Measurements from ENCODE around the gene RNF40. TPM values are rescaled to one million over a fixed set of nuclear protein-coding genes. Genes with fewer than 3 reads are reported as not detected.

The RNF40 gene
- total and polyA plus RNA-seq, 4 experiments from 2014 or later: 16.6 to 109 (median 76.8) TPM

DNA sequence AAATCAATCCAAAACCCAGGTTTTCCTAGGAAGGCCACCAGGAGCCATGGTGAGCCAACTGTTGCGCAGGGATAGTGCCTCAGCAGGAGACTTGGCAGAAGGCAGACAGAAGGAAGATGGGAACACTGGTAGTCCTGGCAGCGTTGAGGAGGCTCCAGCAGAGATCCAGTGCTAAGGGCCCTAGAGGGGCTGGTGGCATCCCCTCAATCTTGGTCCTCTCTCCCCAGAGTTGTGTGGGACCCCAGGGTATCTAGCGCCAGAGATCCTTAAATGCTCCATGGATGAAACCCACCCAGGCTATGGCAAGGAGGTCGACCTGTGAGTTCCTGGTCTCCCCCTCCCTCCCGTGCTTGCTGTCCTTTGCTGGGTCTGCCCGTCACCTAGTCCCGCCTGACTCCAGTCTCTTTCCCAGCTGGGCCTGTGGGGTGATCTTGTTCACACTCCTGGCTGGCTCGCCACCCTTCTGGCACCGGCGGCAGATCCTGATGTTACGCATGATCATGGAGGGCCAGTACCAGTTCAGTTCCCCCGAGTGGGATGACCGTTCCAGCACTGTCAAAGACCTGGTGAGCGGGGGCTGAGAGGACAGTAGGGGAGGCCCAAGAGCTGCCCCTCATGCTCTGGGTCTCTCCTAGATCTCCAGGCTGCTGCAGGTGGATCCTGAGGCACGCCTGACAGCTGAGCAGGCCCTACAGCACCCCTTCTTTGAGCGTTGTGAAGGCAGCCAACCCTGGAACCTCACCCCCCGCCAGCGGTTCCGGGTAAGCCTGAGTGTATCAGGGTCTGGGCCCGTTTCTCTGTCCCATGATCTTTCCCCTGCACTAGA lies 6.0 kb upstream of the RNF40 start:
- Mint-ChIP-seq H3K4me1 (peaks cover 7 to 12% (median 8%) of the 10 kb centered on the region in 4 donors), H3K4me3 (no peak overlapping the region), H3K9me3 (no peaks in the 10 kb centered on the region), H3K27me3 (no peaks in the 10 kb centered on the region), H3K27ac (peak overlapping the region in 1 of 7 donors; percentile 48), H3K36me3 (peaks cover 23 to 45% of the 10 kb centered on the region in 2 donors)
- intact Hi-C loops (cut with micrococcal nuclease): no loop called here
- Histone ChIP-seq H3K36me3 (ENCODE audit: insufficient read depth, low read length) (peaks cover 29% of the 10 kb centered on the region), H3K27me3 (ENCODE audit: insufficient read depth, low read length) (no peaks in the 10 kb centered on the region), H3K9me3 (ENCODE audit: control insufficient read depth in 1 of 2, low read length in 2 of 2) (no peaks in the 10 kb centered on the region), H3K27ac (ENCODE audit: low read depth, low read length) (no peak overlapping the region), H3K4me3 (ENCODE audit: low read length in 2 of 2) (no peak overlapping the region), H3K4me1 (ENCODE audit: insufficient read depth, low read length) (peaks cover 8% of the 10 kb centered on the region)
- POLR2A ChIA-PET (ENCODE audit: partially characterized antibody): interaction anchor here (3.0 kb wide), 1 partner anchor 9 kb away, joined by 16 read pairs; the partner anchor contains the start of gene PHKG2
- no peak for DNase-seq
- CTCF ChIA-PET (ENCODE audit: partially characterized antibody): no interaction called here

- peaks cover 18 to 43% of the 10 kb centered on the region in 2 donors for H3K36me3 Mint-ChIP-seq
- H3K9me3 ChIP-seq (ENCODE audit: control insufficient read depth in 1 of 2, low read length in 2 of 2): no peaks in the 10 kb centered on the region
- H3K4me3 Mint-ChIP-seq: no peak overlapping the region
- no peak overlapping the region for H3K27ac Mint-ChIP-seq
- no peaks in the 10 kb centered on the region for H3K27me3 Mint-ChIP-seq
- peaks cover 11% of the 10 kb centered on the region for H3K4me1 ChIP-seq (ENCODE audit: insufficient read depth, low read length)
- peaks cover 5 to 13% (median 11%) of the 10 kb centered on the region in 4 donors for H3K4me1 Mint-ChIP-seq
- CTCF ChIA-PET (ENCODE audit: partially characterized antibody): no interaction called here
- no peaks in the 10 kb centered on the region for H3K9me3 Mint-ChIP-seq
- H3K27ac ChIP-seq (ENCODE audit: low read depth, low read length): no peak overlapping the region
- intact Hi-C loops (cut with micrococcal nuclease): no loop called here
- no peaks in the 10 kb centered on the region for H3K27me3 ChIP-seq (ENCODE audit: insufficient read depth, low read length)
- DNase-seq: no peak
- POLR2A ChIA-PET (ENCODE audit: partially characterized antibody): interaction anchor here (3.0 kb wide), 1 partner anchor 9 kb away, joined by 16 read pairs; the partner anchor contains the start of gene PHKG2
- H3K4me3 ChIP-seq (ENCODE audit: low read length in 2 of 2): no peak overlapping the region
- peaks cover 25% of the 10 kb centered on the region for H3K36me3 ChIP-seq (ENCODE audit: insufficient read depth, low read length)
Measured at GRCh38 chr16:30756781-30757100, 5.4 kb upstream of the RNF40 start.

GRCh38 chr16:30757316-30757715 lies 4.8 kb upstream of the RNF40 start:
- intact Hi-C loops (cut with micrococcal nuclease): no loop called here
- H3K27me3 Mint-ChIP-seq: no peaks in the 10 kb centered on the region
- H3K36me3 ChIP-seq (ENCODE audit: insufficient read depth, low read length): peaks cover 25% of the 10 kb centered on the region
- no peak overlapping the region for H3K4me3 Mint-ChIP-seq
- H3K4me3 ChIP-seq (ENCODE audit: low read length in 2 of 2): no peak overlapping the region
- no peaks in the 10 kb centered on the region for H3K9me3 Mint-ChIP-seq
- H3K4me1 ChIP-seq (ENCODE audit: insufficient read depth, low read length): peaks cover 11% of the 10 kb centered on the region
- no peaks in the 10 kb centered on the region for H3K27me3 ChIP-seq (ENCODE audit: insufficient read depth, low read length)
- ChIA-PET POLR2A (ENCODE audit: partially characterized antibody) (interaction anchor here (3.0 kb wide), 1 partner anchor 10 kb away, joined by 16 read pairs; the partner anchor contains the start of gene PHKG2), CTCF (ENCODE audit: partially characterized antibody) (interaction anchor here (0.5 kb wide), 1 partner anchor 224 kb away, joined by 3 read pairs; no protein-coding TSS in a partner anchor)
- no peaks in the 10 kb centered on the region for H3K9me3 ChIP-seq (ENCODE audit: control insufficient read depth in 1 of 2, low read length in 2 of 2)
- peaks cover 8 to 19% (median 13%) of the 10 kb centered on the region in 4 donors for H3K4me1 Mint-ChIP-seq
- DNase-seq: no peak
- H3K27ac Mint-ChIP-seq: no peak overlapping the region
- no peak overlapping the region for H3K27ac ChIP-seq (ENCODE audit: low read depth, low read length)
- H3K36me3 Mint-ChIP-seq: peaks cover 18 to 48% of the 10 kb centered on the region in 2 donors

- H3K9me3 ChIP-seq (ENCODE audit: control insufficient read depth in 1 of 2, low read length in 2 of 2): no peaks in the 10 kb centered on the region
- POLR2A ChIA-PET (ENCODE audit: partially characterized antibody): interaction anchor here (3.0 kb wide), 2 partner anchors 11 kb away, joined by 13 to 16 read pairs; partner anchors contain the start of gene PHKG2
- Mint-ChIP-seq H3K4me3 (peak overlapping the region in 1 of 8 donors; percentile 30), H3K9me3 (peaks cover 0 to 2% (median 0%) of the 10 kb centered on the region in 8 donors), H3K27ac (peak overlapping the region in 1 of 7 donors; percentile 66), H3K4me1 (peaks cover 9 to 36% (median 26%) of the 10 kb centered on the region in 4 donors), H3K27me3 (no peaks in the 10 kb centered on the region), H3K36me3 (peaks cover 19 to 54% of the 10 kb centered on the region in 2 donors)
- H3K27me3 ChIP-seq (ENCODE audit: insufficient read depth, low read length): no peaks in the 10 kb centered on the region
- DNase-seq: no peak
- intact Hi-C loops (cut with micrococcal nuclease): no loop called here
- no peak overlapping the region for H3K27ac ChIP-seq (ENCODE audit: low read depth, low read length)
- CTCF ChIA-PET (ENCODE audit: partially characterized antibody): no interaction called here
- H3K4me3 ChIP-seq (ENCODE audit: low read length in 2 of 2): no peak overlapping the region
- peaks cover 28% of the 10 kb centered on the region for H3K4me1 ChIP-seq (ENCODE audit: insufficient read depth, low read length)
- peaks cover 23% of the 10 kb centered on the region for H3K36me3 ChIP-seq (ENCODE audit: insufficient read depth, low read length)
Measured at GRCh38 chr16:30758988-30759491, 3.1 kb upstream of the RNF40 start.

DNA sequence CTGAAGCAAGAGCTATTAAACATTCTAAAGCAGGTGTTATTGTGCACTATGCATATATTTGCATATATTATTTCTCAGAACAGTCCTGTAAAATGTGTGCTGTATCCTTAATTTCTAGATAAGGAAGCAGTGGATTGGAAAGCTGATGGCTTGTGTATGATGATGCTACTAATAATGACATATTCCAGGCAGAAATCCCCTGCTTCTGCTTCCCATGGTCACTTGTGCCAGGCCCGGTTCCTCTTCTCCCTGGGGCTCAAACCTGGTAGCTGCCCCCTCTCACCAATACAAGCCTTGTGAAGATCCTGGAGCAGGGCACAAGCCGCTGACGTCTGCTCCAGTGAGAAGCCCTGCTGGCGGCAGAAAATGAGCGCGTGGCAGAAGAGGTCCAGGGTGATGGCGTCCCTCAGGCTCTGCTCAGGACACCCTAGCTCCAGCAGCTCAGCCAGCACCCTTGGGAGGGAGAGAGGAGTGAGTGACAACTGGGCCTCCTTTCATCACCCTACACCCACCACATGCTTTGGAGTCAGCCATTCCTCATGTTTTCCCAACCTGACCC lies 2.0 kb upstream of the RNF40 start:
- H3K36me3 ChIP-seq (ENCODE audit: insufficient read depth, low read length): peaks cover 27% of the 10 kb centered on the region
- no peak for DNase-seq
- H3K9me3 Mint-ChIP-seq: peaks cover 0 to 2% (median 0%) of the 10 kb centered on the region in 8 donors
- ChIA-PET POLR2A (ENCODE audit: partially characterized antibody) (interaction anchor here (0.7 to 3.0 kb wide), 4 partner anchors 12 to 62 kb away, joined by 3 to 13 read pairs (median 3); partner anchors contain the start of genes PHKG2 and SRCAP), CTCF (ENCODE audit: partially characterized antibody) (interaction anchor here (1.8 kb wide), 1 partner anchor 55 kb away, joined by 4 read pairs; no protein-coding TSS in a partner anchor)
- H3K27me3 ChIP-seq (ENCODE audit: insufficient read depth, low read length): no peaks in the 10 kb centered on the region
- peaks cover 30% of the 10 kb centered on the region for H3K4me1 ChIP-seq (ENCODE audit: insufficient read depth, low read length)
- no peak overlapping the region for H3K4me3 ChIP-seq (ENCODE audit: low read length in 2 of 2)
- H3K27me3 Mint-ChIP-seq: no peaks in the 10 kb centered on the region
- no peaks in the 10 kb centered on the region for H3K9me3 ChIP-seq (ENCODE audit: control insufficient read depth in 1 of 2, low read length in 2 of 2)
- H3K27ac ChIP-seq (ENCODE audit: low read depth, low read length): no peak overlapping the region
- intact Hi-C loops (cut with micrococcal nuclease): no loop called here
- H3K27ac Mint-ChIP-seq: peak overlapping the region in 1 of 7 donors; percentile 42
- H3K4me1 Mint-ChIP-seq: peaks cover 9 to 38% (median 26%) of the 10 kb centered on the region in 4 donors
- peaks cover 14 to 51% of the 10 kb centered on the region in 2 donors for H3K36me3 Mint-ChIP-seq
- H3K4me3 Mint-ChIP-seq: peak overlapping the region in 5 of 8 donors; percentile 12 to 95 (median 20)

- peak overlapping the region; percentile 94 to 97 (median 96) for H3K27ac Mint-ChIP-seq
- Histone ChIP-seq H3K36me3 (ENCODE audit: insufficient read depth, low read length) (peaks cover 34% of the 10 kb centered on the region), H3K27ac (ENCODE audit: low read depth, low read length) (peak overlapping the region; percentile 71), H3K9me3 (ENCODE audit: control insufficient read depth in 1 of 2, low read length in 2 of 2) (no peaks in the 10 kb centered on the region), H3K27me3 (ENCODE audit: insufficient read depth, low read length) (no peaks in the 10 kb centered on the region), H3K4me3 (ENCODE audit: low read length in 2 of 2) (peak overlapping the region in 1 of 2 donors; percentile 73), H3K4me1 (ENCODE audit: insufficient read depth, low read length) (peaks cover 30% of the 10 kb centered on the region)
- ChIA-PET POLR2A (ENCODE audit: partially characterized antibody) (interaction anchor here (0.7 to 3.0 kb wide), 4 partner anchors 13 to 62 kb away, joined by 3 to 13 read pairs (median 3); partner anchors contain the start of genes PHKG2 and SRCAP), CTCF (ENCODE audit: partially characterized antibody) (interaction anchor here (0.9 to 1.8 kb wide), 2 partner anchors 10 to 54 kb away, joined by 4 read pairs; no protein-coding TSS in a partner anchor)
- H3K9me3 Mint-ChIP-seq: peaks cover 0 to 2% (median 0%) of the 10 kb centered on the region in 8 donors
- DNase-seq: no peak
- intact Hi-C loops (cut with micrococcal nuclease): no loop called here
- no peaks in the 10 kb centered on the region for H3K27me3 Mint-ChIP-seq
- H3K36me3 Mint-ChIP-seq: peaks cover 18 to 52% of the 10 kb centered on the region in 2 donors
- H3K4me3 Mint-ChIP-seq: peak overlapping the region; percentile 94 to 98 (median 97)
- H3K4me1 Mint-ChIP-seq: peaks cover 9 to 38% (median 26%) of the 10 kb centered on the region in 4 donors
Measured at GRCh38 chr16:30760577-30761426, 1.3 kb upstream of the RNF40 start.

Data from CD4-positive, alpha-beta memory T cell (primary cell).